Trophoblast cell (in vitro differentiated cells and primary cell): ENCODE measurements around the gene MYZAP.

ENCODE experiments used
- DNase-seq, 2 donors: peaks; one replicate each; pipeline ENCODE4 v3.0.0-alpha.2; 2016
- H2AFZ ChIP-seq: 2 replicates; pipeline ENCODE4 v1.6.1; 2013; ENCODE audit warnings: low read length, moderate library complexity, mild to moderate bottlenecking; ENCODE audit not compliant: insufficient read depth, poor library complexity
- H2AK5ac ChIP-seq: 2 replicates; pipeline ENCODE4 v1.6.1; 2013; ENCODE audit warnings: mild to moderate bottlenecking, low read length
- H2BK120ac ChIP-seq: 2 replicates; pipeline ENCODE4 v1.6.1; 2013; ENCODE audit warnings: low read length, mild to moderate bottlenecking, moderate library complexity; ENCODE audit not compliant: insufficient read depth, poor library complexity
- H2BK12ac ChIP-seq: 2 replicates; pipeline ENCODE4 v1.6.1; 2013; ENCODE audit warnings: mild to moderate bottlenecking, low read length, moderate library complexity
- H2BK5ac ChIP-seq: 2 replicates; pipeline ENCODE4 v1.6.1; 2013; ENCODE audit warnings: low read length, low read depth, moderate library complexity, mild to moderate bottlenecking; ENCODE audit not compliant: poor library complexity
- H3K14ac ChIP-seq: 2 replicates; pipeline ENCODE4 v1.6.1; 2013; ENCODE audit warnings: mild to moderate bottlenecking, low read length
- H3K18ac ChIP-seq: 2 replicates; pipeline ENCODE4 v1.6.1; 2013; ENCODE audit warnings: mild to moderate bottlenecking, low read length
- H3K23ac ChIP-seq: 2 replicates; pipeline ENCODE4 v1.6.1; 2013; ENCODE audit warnings: low read length
- H3K27ac ChIP-seq: 2 replicates; pipeline ENCODE4 v1.5.1; 2013; ENCODE audit warnings: low read depth, mild to moderate bottlenecking, inconsistent platforms, low read length, moderate library complexity
- H3K27me3 ChIP-seq: 2 replicates; pipeline ENCODE4 v1.6.1; 2013; ENCODE audit warnings: inconsistent platforms, mild to moderate bottlenecking, low read length, moderate library complexity; ENCODE audit not compliant: insufficient read depth
- H3K36me3 ChIP-seq, 2 experiments: 1 replicate in 1 of 2; 2 replicates in 1 of 2; pipeline ENCODE4 v1.6.1; 2013; ENCODE audit warnings: low read length in 2 of 2, mild to moderate bottlenecking in 2 of 2, moderate library complexity in 1 of 2; ENCODE audit not compliant: insufficient read depth in 2 of 2, control insufficient read depth in 1 of 2
- H3K4ac ChIP-seq: 2 replicates; pipeline ENCODE4 v1.6.1; 2013; ENCODE audit warnings: low read depth, mild to moderate bottlenecking, low read length, moderate library complexity
- H3K4me1 ChIP-seq, 2 experiments: 1 replicate in 1 of 2; 2 replicates in 1 of 2; pipeline ENCODE4 v1.6.1; 2013; ENCODE audit warnings: low read length in 2 of 2, mild to moderate bottlenecking in 2 of 2, moderate library complexity in 1 of 2; ENCODE audit not compliant: insufficient read depth in 2 of 2, control insufficient read depth in 1 of 2
- H3K4me2 ChIP-seq: 2 replicates; pipeline ENCODE4 v1.6.1; 2013; ENCODE audit warnings: inconsistent platforms, mild to moderate bottlenecking, low read length, moderate library complexity
- H3K4me3 ChIP-seq: 2 replicates; pipeline ENCODE4 v1.5.1; 2013; ENCODE audit warnings: mild to moderate bottlenecking, low read depth, low read length, inconsistent platforms
- H3K79me1 ChIP-seq: one replicate; pipeline ENCODE4 v1.6.1; 2013; ENCODE audit warnings: low read length
- H3K79me2 ChIP-seq: 2 replicates; pipeline ENCODE4 v1.6.1; 2013; ENCODE audit warnings: low read length, mild to moderate bottlenecking; ENCODE audit not compliant: control insufficient read depth, insufficient read depth, poor library complexity
- H3K9ac ChIP-seq: 2 replicates; pipeline ENCODE4 v1.6.1; 2013; ENCODE audit warnings: mild to moderate bottlenecking, low read length
- H3K9me3 ChIP-seq: 2 replicates; pipeline ENCODE4 v1.6.1; 2013; ENCODE audit warnings: low read depth, mild to moderate bottlenecking, control low read depth, inconsistent platforms, low read length; ENCODE audit not compliant: insufficient read depth
- H4K12ac ChIP-seq: 2 replicates; pipeline ENCODE4 v1.6.1; 2013; ENCODE audit warnings: low read depth, mild to moderate bottlenecking, low read length, moderate library complexity
- H4K8ac ChIP-seq: 2 replicates; pipeline ENCODE4 v1.6.1; 2013; ENCODE audit warnings: low read depth, mild to moderate bottlenecking, low read length, moderate library complexity
- H4K91ac ChIP-seq: one replicate; pipeline ENCODE4 v1.6.1; 2013; ENCODE audit warnings: low read depth, mild to moderate bottlenecking, low read length, moderate library complexity
- WGBS: extraction: QIAGEN DNeasy Blood & Tissue Kit; methylation state at CpG from one replicate; pipeline ENCODE4 v1.1.7; 2013; ENCODE audit warnings: missing lambda C conversion rate; ENCODE audit not compliant: insufficient read length, insufficient coverage; ENCODE audit errors: extremely low coverage; 5-methylcytosine and 5-hydroxymethylcytosine counted together

MYZAP gene

GRCh38 chr15:57640930-57641682 is 49.4 kb downstream of the MYZAP start:
- Histone ChIP-seq H3K4ac (no peak overlapping the region), H2BK120ac (no peak overlapping the region), H3K36me3 (no peaks in the 10 kb centered on the region), H2AFZ (no peak overlapping the region), H3K9ac (no peak overlapping the region), H3K79me1 (no peaks in the 10 kb centered on the region), H3K4me3 (no peak overlapping the region), H3K14ac (no peak overlapping the region), H4K12ac (no peak overlapping the region), H2BK12ac (no peak overlapping the region), H3K9me3 (no peaks in the 10 kb centered on the region), H2AK5ac (no peak overlapping the region), H3K4me1 (no peaks in the 10 kb centered on the region), H3K79me2 (no peaks in the 10 kb centered on the region), H3K27ac (no peak overlapping the region), H4K91ac (no peak overlapping the region), H2BK5ac (no peak overlapping the region), H3K18ac (no peak overlapping the region), H3K27me3 (no peaks in the 10 kb centered on the region), H4K8ac (no peak overlapping the region), H3K4me2 (no peak overlapping the region), H3K23ac (no peak overlapping the region)
- no CpG with 5 or more reads among the region's 8 CpGs for WGBS
- DNase-seq, result peak; percentile 6 to 42

GRCh38 chr15:57643826-57644225 is 52.1 kb downstream of the MYZAP start:
- Histone ChIP-seq H4K91ac (no peak overlapping the region), H3K9me3 (no peaks in the 10 kb centered on the region), H4K12ac (no peak overlapping the region), H2AFZ (no peak overlapping the region), H2BK12ac (no peak overlapping the region), H3K23ac (no peak overlapping the region), H2BK120ac (no peak overlapping the region), H4K8ac (no peak overlapping the region), H3K4me2 (no peak overlapping the region), H3K18ac (no peak overlapping the region), H3K27me3 (no peaks in the 10 kb centered on the region), H2AK5ac (no peak overlapping the region), H3K14ac (no peak overlapping the region), H3K27ac (no peak overlapping the region), H3K9ac (no peak overlapping the region), H3K79me1 (no peaks in the 10 kb centered on the region), H3K4me3 (no peak overlapping the region), H3K36me3 (no peaks in the 10 kb centered on the region), H3K79me2 (no peaks in the 10 kb centered on the region), H3K4me1 (no peaks in the 10 kb centered on the region), H2BK5ac (no peak overlapping the region), H3K4ac (no peak overlapping the region)
- WGBS, result no CpG with 5 or more reads among the region's 4 CpGs
- DNase-seq, result no peak

- Histone ChIP-seq H4K91ac (no peak overlapping the region), H2BK12ac (no peak overlapping the region), H3K36me3 (no peaks in the 10 kb centered on the region), H3K23ac (no peak overlapping the region), H2AK5ac (no peak overlapping the region), H3K79me1 (no peaks in the 10 kb centered on the region), H3K9me3 (no peaks in the 10 kb centered on the region), H2BK5ac (no peak overlapping the region), H3K4me1 (no peaks in the 10 kb centered on the region), H3K27me3 (no peaks in the 10 kb centered on the region), H3K14ac (no peak overlapping the region), H3K79me2 (no peaks in the 10 kb centered on the region), H3K4me3 (no peak overlapping the region), H2AFZ (no peak overlapping the region), H3K9ac (no peak overlapping the region), H3K27ac (no peak overlapping the region), H3K4ac (no peak overlapping the region), H4K12ac (no peak overlapping the region), H3K4me2 (no peak overlapping the region), H3K18ac (no peak overlapping the region), H4K8ac (no peak overlapping the region), H2BK120ac (no peak overlapping the region)
- no CpG with 5 or more reads among the region's 5 CpGs for WGBS
- no peak for DNase-seq
Measured at GRCh38 chr15:57646087-57646486, 54.4 kb downstream of the MYZAP start.

- no peak overlapping the region for H3K4me3 ChIP-seq
- H3K4ac ChIP-seq, result no peak overlapping the region
- H3K14ac ChIP-seq, result no peak overlapping the region
- no peak for DNase-seq
- H3K9me3 ChIP-seq, result no peaks in the 10 kb centered on the region
- no peak overlapping the region for H2BK12ac ChIP-seq
- no peaks in the 10 kb centered on the region for H3K79me1 ChIP-seq
- no peaks in the 10 kb centered on the region for H3K27me3 ChIP-seq
- WGBS, result no CpG with 5 or more reads among the region's 6 CpGs
- no peak overlapping the region for H3K23ac ChIP-seq
- H4K91ac ChIP-seq, result no peak overlapping the region
- no peak overlapping the region for H3K27ac ChIP-seq
- no peak overlapping the region for H2BK120ac ChIP-seq
- H3K9ac ChIP-seq, result no peak overlapping the region
- no peaks in the 10 kb centered on the region for H3K36me3 ChIP-seq
- H4K12ac ChIP-seq, result no peak overlapping the region
- H3K4me2 ChIP-seq, result no peak overlapping the region
- H2AFZ ChIP-seq, result no peak overlapping the region
- H4K8ac ChIP-seq, result no peak overlapping the region
- H3K4me1 ChIP-seq, result no peaks in the 10 kb centered on the region
- no peak overlapping the region for H3K18ac ChIP-seq
- no peaks in the 10 kb centered on the region for H3K79me2 ChIP-seq
- no peak overlapping the region for H2BK5ac ChIP-seq
- H2AK5ac ChIP-seq, result no peak overlapping the region
Measured at GRCh38 chr15:57647071-57647790, 55.5 kb downstream of the MYZAP start.
